ENCODE measurements around the gene EFHC2.

GRCh38 chrX:44174061-44174460, 169.4 kb downstream of the EFHC2 start:
- no peak for TF ChIP-seq CTCF (conservative IDR thresholded peaks at IDR 0.05)
- TF ChIP-seq EZH2 (IDR thresholded peaks at IDR 0.05; ENCODE audit: low read depth): no peak
